ENCODE measurements around the gene PEG3. TPM values are rescaled to one million over a fixed set of nuclear protein-coding genes. Genes with fewer than 3 reads are reported as not detected.

The PEG3 gene
- total RNA-seq, 1 experiment from 2014 or later: not detected

- no peak overlapping the region for H3K27ac Mint-ChIP-seq (ENCODE audit: low read depth, unreplicated experiment)
- no peak for TF ChIP-seq CTCF (IDR thresholded peaks at IDR 0.05; ENCODE audit: unreplicated experiment)
- DNase-seq (ENCODE audit: unreplicated experiment): no peak
- peaks cover 32% of the 10 kb centered on the region for H3K9me3 Mint-ChIP-seq (ENCODE audit: unreplicated experiment)
- CTCF ChIA-PET: no interaction called here
- no TSS peak for BruUV-seq (replicated peaks)
- H3K36me3 Mint-ChIP-seq (ENCODE audit: insufficient read depth, unreplicated experiment): no peaks in the 10 kb centered on the region
- POLR2A ChIA-PET: no interaction called here
- intact Hi-C loops (cut with micrococcal nuclease): no loop called here
- H3K27me3 Mint-ChIP-seq (ENCODE audit: insufficient read depth, unreplicated experiment): no peaks in the 10 kb centered on the region
- H3K4me1 Mint-ChIP-seq (ENCODE audit: insufficient read depth, unreplicated experiment): no peaks in the 10 kb centered on the region
- H3K4me3 Mint-ChIP-seq (ENCODE audit: unreplicated experiment): no peak overlapping the region
Observed at GRCh38 chr19:56810260-56810659, 30.3 kb downstream of the PEG3 start.

- Mint-ChIP-seq H3K27ac (ENCODE audit: low read depth, unreplicated experiment) (no peak overlapping the region), H3K36me3 (ENCODE audit: insufficient read depth, unreplicated experiment) (no peaks in the 10 kb centered on the region), H3K9me3 (ENCODE audit: unreplicated experiment) (peaks cover 28% of the 10 kb centered on the region), H3K4me3 (ENCODE audit: unreplicated experiment) (no peak overlapping the region), H3K27me3 (ENCODE audit: insufficient read depth, unreplicated experiment) (no peaks in the 10 kb centered on the region), H3K4me1 (ENCODE audit: insufficient read depth, unreplicated experiment) (no peaks in the 10 kb centered on the region)
- no TSS peak for BruUV-seq (replicated peaks)
- no peak for DNase-seq (ENCODE audit: unreplicated experiment)
- intact Hi-C loops (cut with micrococcal nuclease): no loop called here
- CTCF ChIA-PET: no interaction called here
- TF ChIP-seq CTCF (IDR thresholded peaks at IDR 0.05; ENCODE audit: unreplicated experiment): no peak
- POLR2A ChIA-PET: no interaction called here
Observed at GRCh38 chr19:56808717-56809392, 31.7 kb downstream of the PEG3 start.

- TF ChIP-seq CTCF (IDR thresholded peaks at IDR 0.05; ENCODE audit: unreplicated experiment): no peak
- Mint-ChIP-seq H3K36me3 (ENCODE audit: insufficient read depth, unreplicated experiment) (no peaks in the 10 kb centered on the region), H3K9me3 (ENCODE audit: unreplicated experiment) (peaks cover 18% of the 10 kb centered on the region), H3K4me1 (ENCODE audit: insufficient read depth, unreplicated experiment) (no peaks in the 10 kb centered on the region), H3K27me3 (ENCODE audit: insufficient read depth, unreplicated experiment) (no peaks in the 10 kb centered on the region), H3K27ac (ENCODE audit: low read depth, unreplicated experiment) (no peak overlapping the region), H3K4me3 (ENCODE audit: unreplicated experiment) (no peak overlapping the region)
- DNase-seq (ENCODE audit: unreplicated experiment): no peak
- ChIA-PET POLR2A (no interaction called here), CTCF (no interaction called here)
- BruUV-seq (replicated peaks): no TSS peak
- intact Hi-C loops (cut with micrococcal nuclease): no loop called here
Observed at GRCh38 chr19:56806639-56807038, 33.9 kb downstream of the PEG3 start.

Other genes starting within 250 kb of the PEG3 start
- gene ZNF71, start 245.4 kb downstream of the PEG3 start, total RNA-seq (2022): 4.0 and 5.9 TPM in 2 replicates
- not detected in 2 replicates for gene SMIM17, start 197.6 kb downstream of the PEG3 start, total RNA-seq (2022)
- gene ZNF835, start 169.0 kb downstream of the PEG3 start, total RNA-seq (2022): not detected in 2 replicates
- gene ZIM2, start within 50 bp of the PEG3 start, total RNA-seq (2022): not detected in 2 replicates

Data from MCF 10A (cell line).